K562 (cell line): ENCODE results near the gene NELL1. TPM values are rescaled to one million over a fixed set of nuclear protein-coding genes. Genes with fewer than 3 reads are reported as not detected.

Source experiments
- ATAC-seq: fragments of 200-7000 bp; cut with Tn5 transposase; 3 replicates; pipeline ENCODE4 v1.9.1; 2020; ENCODE audit warnings: moderate library complexity
- BruUV-seq: library from RNA; stranded (reverse); fragments of 400-500 nt; replicated peaks from 2 replicates; lab custom pipeline; 2021; lab: Mats Ljungman, UMichigan
- CTCF ChIA-PET: fragments of 300-600 bp; formaldehyde crosslinking; extraction: SDS; loops from one replicate; lab custom pipeline; 2021; ENCODE audit warnings: low intra/inter-chr PET ratio; lab: Yijun Ruan, JAX
- POLR2A ChIA-PET: fragments of 300-600, 350-650 bp; sonication (Branson Sonifier 250); formaldehyde crosslinking; extraction: SDS; loops from one replicate; lab custom pipeline; 2021; ENCODE audit warnings: antibody characterized with exemption, inconsistent platforms; lab: Yijun Ruan, JAX
- DNase-seq, 4 experiments: peaks; one replicate each; pipeline versions ENCODE4 v3.0.0 to v3.0.0-alpha.2; 2011 to 2018; ENCODE audit warnings: low spot score in 3 of 4, mixed read lengths in 3 of 4; ENCODE audit errors: extremely low read depth in 1 of 4
- FAIRE-seq: peaks from 2 replicates; lab custom pipeline; 2011; peaks lifted over from hg19 to GRCh38; lab: Jason Lieb, UNC
- H2AFZ ChIP-seq: 2 replicates; pipeline ENCODE4 v1.6.0; 2011; ENCODE audit warnings: low read depth, low read length, control low read depth, inconsistent platforms
- H3K27ac ChIP-seq: fragments of 200-600 bp; 3 replicates; pipeline ENCODE4 v1.8.0; 2011; ENCODE audit warnings: low read depth, mild to moderate bottlenecking, control low read depth, inconsistent platforms, low read length, moderate library complexity, mixed read lengths; ENCODE audit errors: extremely low read depth
- H3K27me3 ChIP-seq, 2 experiments: fragments of 300-600 bp in 1 of 2; 2 replicates in 1 of 2; 3 replicates in 1 of 2; pipeline versions ENCODE4 v1.6.0 to v1.8.0; 2011; ENCODE audit warnings: inconsistent platforms in 2 of 2, low read length in 2 of 2, mild to moderate bottlenecking in 1 of 2, mixed read lengths in 1 of 2, moderate library complexity in 1 of 2; ENCODE audit not compliant: control insufficient read depth in 2 of 2, insufficient read depth in 2 of 2
- H3K36me3 ChIP-seq: fragments of 300-600 bp; 3 replicates; pipeline ENCODE4 v1.8.0; 2011; ENCODE audit warnings: mild to moderate bottlenecking, low read length, inconsistent platforms; ENCODE audit not compliant: control insufficient read depth, insufficient read depth
- H3K4me1 ChIP-seq, 2 experiments: fragments of 200-600 bp in 1 of 2; replicated peaks in 1 of 2; 2 replicates in 1 of 2; 3 replicates in 1 of 2; pipeline versions ENCODE4 v1.5.1 to v1.8.0; 2011; ENCODE audit warnings: inconsistent platforms in 2 of 2, low read length in 2 of 2, mild to moderate bottlenecking in 1 of 2, mixed read lengths in 1 of 2, moderate library complexity in 1 of 2; ENCODE audit not compliant: control insufficient read depth in 2 of 2, insufficient read depth in 2 of 2
- H3K4me2 ChIP-seq: 2 replicates; pipeline ENCODE4 v1.6.1; 2011; ENCODE audit warnings: low read length, control low read depth, inconsistent platforms, mixed read lengths; ENCODE audit not compliant: insufficient read depth
- H3K4me3 ChIP-seq: fragments of 200-600 bp; sonication (generic), shearing (Covaris generic); 2 replicates; pipeline ENCODE4 v1.5.1; 2016; ENCODE audit warnings: control low read depth, inconsistent platforms
- H3K79me2 ChIP-seq: fragments of 200-600 bp; 3 replicates; pipeline ENCODE4 v1.8.0; 2011; ENCODE audit warnings: low read length, inconsistent platforms; ENCODE audit not compliant: control insufficient read depth, insufficient read depth
- H3K9ac ChIP-seq, 2 experiments: 2 replicates each; pipeline versions ENCODE4 v1.6.0 to v1.6.1; 2011; ENCODE audit warnings: low read depth in 2 of 2, low read length in 2 of 2, control low read depth in 1 of 2, inconsistent platforms in 1 of 2, mild to moderate bottlenecking in 1 of 2, mixed read lengths in 1 of 2; ENCODE audit not compliant: insufficient read depth in 1 of 2
- H3K9me1 ChIP-seq: one replicate; pipeline ENCODE4 v1.6.0; 2011; ENCODE audit warnings: inconsistent platforms, mild to moderate bottlenecking, low read length, moderate library complexity; ENCODE audit not compliant: control insufficient read depth, insufficient read depth
- H3K9me3 ChIP-seq: replicated peaks from 2 replicates; pipeline ENCODE4 v1.5.1; 2011; ENCODE audit warnings: low read depth, low read length, inconsistent platforms; ENCODE audit not compliant: control insufficient read depth, insufficient read depth
- H4K20me1 ChIP-seq: replicated peaks from 2 replicates; pipeline ENCODE4 v1.6.1; 2011; ENCODE audit warnings: low read length, inconsistent platforms, mixed read lengths; ENCODE audit not compliant: control insufficient read depth, insufficient read depth
- MTF1 ChIP-seq: fragments of 250-450 bp; sonication (Bioruptor Pico); IDR thresholded peaks from 2 replicates; pipeline ENCODE4 v1.9.0; 2021; ENCODE audit warnings: moderate library complexity, mild to moderate bottlenecking, inconsistent platforms, borderline replicate concordance
- SMARCC2 ChIP-seq: fragments of 450-650 bp; IDR thresholded peaks from 2 replicates; pipeline ENCODE4 v1.6.1; 2017; ENCODE audit warnings: antibody characterized with exemption, moderate library complexity, mild to moderate bottlenecking, low read depth
- ZNF311 ChIP-seq: fragments of 250-450 bp; sonication (Bioruptor Pico); IDR thresholded peaks from 2 replicates; pipeline ENCODE4 v1.4.0; 2020; ENCODE audit warnings: mild to moderate bottlenecking, moderate library complexity
- ZNF639 ChIP-seq, 2 experiments: fragments of 200-800 bp in 1 of 2; sonication (Bioruptor generic) in 1 of 2; sonication (generic) in 1 of 2; formaldehyde crosslinking in 1 of 2; IDR thresholded peaks in 1 of 2; conservative IDR thresholded peaks in 1 of 2; 2 replicates each; pipeline versions ENCODE4 v1.5.0 to v1.6.1; 2016 to 2020; ENCODE audit warnings: missing compliant biosample characterization in 1 of 2, missing genetic modification characterization in 1 of 2, missing genetic modification reagents in 1 of 2
- WGBS: fragments of 100-300 bp; shearing (Covaris generic); methylation state at CpG from one replicate; pipeline ENCODE4 v1.1.6; 2016; ENCODE audit warnings: low coverage, mixed read lengths; ENCODE audit not compliant: insufficient coverage; ENCODE audit errors: missing lambda C conversion rate; 5-methylcytosine and 5-hydroxymethylcytosine counted together
- in situ Hi-C: fragments of 300-500 bp; cut with MboI; formaldehyde crosslinking; loops from 4 replicates; pipeline ENCODE4 v1.15.0; 2018; ENCODE audit warnings: inconsistent platforms, mixed read lengths
- intact Hi-C: fragments of 100-400 bp; cut with micrococcal nuclease; formaldehyde crosslinking; loops from 2 replicates; pipeline ENCODE4 v1.14.2; 2022
- polyA plus RNA-seq, 8 experiments: library from polyadenylated mRNA; depleted of rRNA in 4 of 8; stranded (reverse) in 5 of 8; unstranded in 3 of 8; fragments of >200 nt; fragmentation: Nextera tagmentation in 2 of 8; fragmentation: Illumina TruSeq in 1 of 8; extraction: Ambion mirVana in 2 of 8; extraction: Trizol in 1 of 8; gene quantifications; 2 replicates each; pipeline versions ENCODE4 v1.2.1 to v1.2.3, GENCODE V29; 2011 to 2014; ENCODE audit warnings: inconsistent platforms in 1 of 8, missing spikeins in 1 of 8
- total RNA-seq, 7 experiments: library from RNA; depleted of rRNA in 6 of 7; stranded (reverse); fragments of >200 nt in 6 of 7; fragmentation: Illumina TruSeq in 2 of 7; extraction: Trizol in 2 of 7; gene quantifications; 2 replicates each; pipeline versions ENCODE4 v1.2.1 to v1.2.3, GENCODE V29; 2011 to 2021; ENCODE audit warnings: low replicate concordance in 1 of 7
- TF ChIP-seq, protein P1 (sequence below): fragments of 250-450 bp; sonication (Bioruptor Pico); IDR thresholded peaks from 2 replicates; pipeline ENCODE4 v1.8.0; 2021; ENCODE audit warnings: mild to moderate bottlenecking, moderate library complexity

NELL1 gene
- total and polyA plus RNA-seq, 9 of the 15 experiments (the other 6 are each of a cell fraction or from before 2014, with no cell fraction given): not detected

- no peak for FAIRE-seq
- DNase-seq: no peak
- in situ Hi-C loops (no loop called here), intact Hi-C loops (no loop called here)
- H4K20me1 ChIP-seq: no peaks in the 10 kb centered on the region
- no peak overlapping the region for H3K9ac ChIP-seq
- no peak overlapping the region for H3K4me3 ChIP-seq
- no peaks in the 10 kb centered on the region for H3K4me1 ChIP-seq
- BruUV-seq: no TSS peak
- no peak overlapping the region for H3K4me2 ChIP-seq
- no peaks in the 10 kb centered on the region for H3K79me2 ChIP-seq
- H3K36me3 ChIP-seq: no peaks in the 10 kb centered on the region
- 0% methylated on average over 3 of the region's 3 CpGs for WGBS
- POLR2A ChIA-PET: no interaction called here
- no peak overlapping the region for H3K27ac ChIP-seq
- H2AFZ ChIP-seq: no peak overlapping the region
- no peaks in the 10 kb centered on the region for H3K9me3 ChIP-seq
- no peak for ATAC-seq
- no peak for TF ChIP-seq ZNF311 (CRISPR knock-in tag)
- TF ChIP-seq SMARCC2: no peak
- no peak for TF ChIP-seq MTF1
- TF ChIP-seq ZNF639 (CRISPR knock-in tag; conservative IDR thresholded peaks at IDR 0.05 in 1 of 2, IDR thresholded peaks at IDR 0.05 in 1 of 2): no peak
- TF ChIP-seq, protein P1, sequence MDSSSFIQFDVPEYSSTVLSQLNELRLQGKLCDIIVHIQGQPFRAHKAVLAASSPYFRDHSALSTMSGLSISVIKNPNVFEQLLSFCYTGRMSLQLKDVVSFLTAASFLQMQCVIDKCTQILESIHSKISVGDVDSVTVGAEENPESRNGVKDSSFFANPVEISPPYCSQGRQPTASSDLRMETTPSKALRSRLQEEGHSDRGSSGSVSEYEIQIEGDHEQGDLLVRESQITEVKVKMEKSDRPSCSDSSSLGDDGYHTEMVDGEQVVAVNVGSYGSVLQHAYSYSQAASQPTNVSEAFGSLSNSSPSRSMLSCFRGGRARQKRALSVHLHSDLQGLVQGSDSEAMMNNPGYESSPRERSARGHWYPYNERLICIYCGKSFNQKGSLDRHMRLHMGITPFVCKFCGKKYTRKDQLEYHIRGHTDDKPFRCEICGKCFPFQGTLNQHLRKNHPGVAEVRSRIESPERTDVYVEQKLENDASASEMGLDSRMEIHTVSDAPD (CRISPR knock-in tag): no peak
- TF ChIP-seq, all 486 proteins: peak for 0
- CTCF ChIA-PET: no interaction called here
- Histone ChIP-seq H3K27me3 (no peaks in the 10 kb centered on the region), H3K9me1 (no peaks in the 10 kb centered on the region)
Measured at GRCh38 chr11:20782775-20783174, 113.4 kb downstream of the NELL1 start.
